T1000 (cell line): ENCODE data around the gene RFC4.

Source experiments
- DNase-seq: peaks from one replicate; lab custom pipeline; 2025; ENCODE audit warnings: mixed read lengths; lab: John Stamatoyannopoulos, UW

RFC4 gene

DNA sequence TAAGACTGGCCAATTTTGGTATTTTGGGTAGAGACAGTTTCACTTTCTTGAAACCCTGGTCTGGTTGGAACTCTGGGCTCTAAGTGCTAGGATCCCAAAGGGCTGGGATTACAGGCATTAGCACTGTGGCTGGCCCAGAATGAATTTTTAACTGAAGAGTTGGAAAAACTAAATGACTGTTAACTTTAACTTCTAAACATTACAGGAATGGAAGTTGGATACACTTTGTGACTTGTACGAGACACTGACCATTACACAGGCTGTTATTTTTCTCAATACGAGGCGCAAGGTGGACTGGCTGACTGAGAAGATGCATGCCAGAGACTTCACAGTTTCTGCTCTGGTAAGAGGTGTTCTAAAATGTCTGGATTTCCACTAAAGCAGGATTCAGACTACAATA, 19.4 kb downstream of the RFC4 start:
- DNase-seq, result no peak

DNA sequence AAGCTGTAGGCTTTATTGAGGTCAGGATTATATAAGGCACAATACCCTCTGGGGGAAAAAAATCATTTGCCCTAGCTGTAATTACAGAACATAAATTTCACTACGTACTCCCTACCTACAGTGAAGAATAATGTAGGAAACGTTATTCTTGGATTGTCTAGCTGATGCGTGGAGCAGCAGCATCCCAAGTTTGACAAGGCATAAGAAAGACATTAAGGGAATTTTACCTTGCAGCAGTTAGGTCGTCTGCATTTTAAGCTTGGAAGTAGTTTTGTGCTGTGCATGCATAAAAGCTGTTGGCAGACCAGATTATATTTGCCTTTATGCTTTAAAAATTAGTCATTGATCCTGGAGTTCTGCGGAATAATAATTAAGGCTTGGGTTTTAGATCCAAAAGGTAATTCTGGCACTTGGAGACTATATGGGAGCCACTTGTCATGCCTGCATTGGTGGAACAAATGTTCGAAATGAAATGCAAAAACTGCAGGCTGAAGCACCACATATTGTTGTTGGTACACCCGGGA, 20.7 kb downstream of the RFC4 start:
- DNase-seq, result no peak

DNA sequence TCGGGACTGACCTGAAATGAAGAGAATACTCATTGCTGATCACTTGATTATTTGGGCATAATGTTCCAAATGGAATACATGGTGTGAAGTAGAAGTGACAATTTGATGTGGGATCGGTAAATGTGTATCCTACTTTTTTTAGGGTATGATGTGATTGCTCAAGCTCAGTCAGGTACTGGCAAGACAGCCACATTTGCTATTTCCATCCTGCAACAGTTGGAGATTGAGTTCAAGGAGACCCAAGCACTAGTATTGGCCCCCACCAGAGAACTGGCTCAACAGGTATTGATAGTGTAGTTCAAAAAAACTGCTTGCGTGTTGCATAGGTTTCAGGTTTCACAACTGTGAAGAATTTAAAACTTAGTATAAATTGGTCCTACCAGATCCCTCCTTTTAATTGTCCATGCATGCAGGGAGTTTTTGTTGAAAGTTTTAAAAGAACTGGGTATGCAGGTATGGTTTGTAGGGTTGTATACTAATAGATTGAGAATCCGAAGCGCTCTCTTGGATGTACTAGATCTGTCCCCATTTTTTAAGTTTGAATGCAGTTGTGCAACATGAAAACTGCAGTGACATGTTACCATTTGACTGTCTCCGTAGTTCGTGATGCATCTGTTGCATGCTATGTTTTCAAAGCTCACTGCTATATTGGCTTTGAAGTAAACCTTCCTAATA, 21.3 kb downstream of the RFC4 start:
- no peak for DNase-seq

DNA sequence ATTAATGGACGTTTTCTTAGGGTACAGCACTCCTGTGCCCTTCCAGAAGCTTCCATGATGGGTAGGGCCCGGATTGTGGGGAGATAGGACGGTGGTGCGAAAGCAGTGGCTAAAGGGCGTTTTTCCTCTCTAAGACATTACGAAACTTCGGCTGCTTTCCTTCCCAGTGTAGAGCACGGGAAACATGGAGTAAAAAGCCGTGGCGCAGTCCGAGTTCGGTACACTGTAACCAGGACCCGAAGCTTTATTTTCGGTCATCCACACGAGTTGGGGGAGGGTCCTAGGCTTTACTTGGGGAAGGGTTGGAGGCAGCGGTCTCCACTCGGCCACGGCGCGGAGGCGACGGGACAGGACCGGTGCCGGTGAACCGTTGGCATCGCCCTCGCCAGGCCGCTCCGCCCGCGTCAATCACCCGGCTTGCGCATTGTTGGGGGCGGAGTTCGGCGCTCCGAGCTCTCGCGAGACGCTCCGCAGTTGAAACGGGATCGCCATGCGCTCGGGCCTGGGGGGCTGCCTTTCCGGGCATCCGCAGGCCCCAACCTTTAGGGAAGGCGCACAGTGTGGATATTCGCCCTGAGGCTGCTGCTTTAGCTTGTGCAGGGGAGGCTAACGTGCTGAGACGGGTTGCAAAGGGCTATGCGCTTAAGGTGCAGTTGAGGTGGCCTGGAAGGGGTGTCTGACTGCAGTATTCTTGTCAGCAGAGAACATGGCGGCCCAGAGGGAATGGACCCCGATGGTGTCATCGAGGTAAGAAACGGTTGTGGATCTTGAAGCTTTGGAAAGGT, 22.4 kb downstream of the RFC4 start:
- DNase-seq, result peak; percentile 76

DNA sequence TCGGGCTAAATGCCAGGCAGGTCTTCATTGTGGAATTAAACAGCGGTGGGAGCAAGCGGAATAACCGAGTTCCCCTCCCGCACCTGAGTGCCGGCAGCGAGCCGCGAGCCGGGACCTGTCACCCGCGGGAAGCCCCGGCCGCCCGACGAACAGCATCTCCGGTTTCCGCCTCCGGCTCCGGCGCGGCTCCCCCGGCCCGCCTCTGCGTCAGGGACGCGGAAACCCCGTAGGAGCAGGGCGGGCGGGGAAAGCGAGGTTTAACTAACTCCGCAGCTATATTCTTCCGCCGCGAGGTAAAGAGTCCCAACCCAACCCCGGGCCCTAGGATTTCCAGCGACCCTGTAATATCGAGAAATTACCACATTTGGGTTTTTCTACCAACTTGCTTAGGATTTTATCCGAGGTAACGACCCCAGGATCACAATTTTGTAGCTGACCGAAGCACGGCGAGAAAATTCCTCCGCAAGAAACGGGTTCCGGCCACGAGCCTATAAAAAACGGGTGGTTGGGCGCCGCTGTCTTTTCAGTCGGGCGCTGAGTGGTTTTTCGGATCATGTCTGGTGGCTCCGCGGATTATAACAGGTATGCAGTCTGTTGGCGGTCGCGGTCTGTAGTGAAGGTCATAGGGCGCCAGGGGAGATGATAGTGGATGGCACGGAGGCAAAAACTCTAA, 23.1 kb downstream of the RFC4 start, which contains the start of gene EIF4A2:
Gene EIF4A2, plus strand, starts transcription at position 520 of the 673 bp plus-strand sequence. Its CDS starts 34 bp downstream, at position 554.
- DNase-seq, result peak; percentile 89

DNA sequence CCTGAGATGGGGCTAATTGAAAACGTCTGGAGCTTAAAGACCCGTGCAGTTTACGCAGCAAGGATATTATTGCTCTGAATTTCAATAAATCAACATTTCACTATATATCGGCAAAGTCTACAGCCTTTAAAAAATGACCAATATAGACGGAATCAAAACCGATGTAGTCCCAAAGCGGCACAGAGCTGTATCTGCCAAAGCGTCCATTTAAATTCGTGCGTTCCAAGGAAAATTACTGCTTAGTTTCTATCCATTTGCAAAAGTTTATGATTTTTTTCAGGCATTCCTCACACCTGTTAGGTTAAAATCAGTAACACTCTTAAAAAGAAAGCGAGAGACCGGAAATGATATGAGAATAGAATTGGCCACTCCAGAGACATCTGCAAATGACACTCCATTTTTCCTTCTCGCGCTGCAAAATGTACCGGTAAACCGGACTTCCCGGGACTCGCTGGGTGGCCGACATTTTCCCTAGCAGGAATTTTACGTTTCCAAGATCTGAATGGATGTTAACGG, 23.7 kb downstream of the RFC4 start:
- no peak for DNase-seq

DNA sequence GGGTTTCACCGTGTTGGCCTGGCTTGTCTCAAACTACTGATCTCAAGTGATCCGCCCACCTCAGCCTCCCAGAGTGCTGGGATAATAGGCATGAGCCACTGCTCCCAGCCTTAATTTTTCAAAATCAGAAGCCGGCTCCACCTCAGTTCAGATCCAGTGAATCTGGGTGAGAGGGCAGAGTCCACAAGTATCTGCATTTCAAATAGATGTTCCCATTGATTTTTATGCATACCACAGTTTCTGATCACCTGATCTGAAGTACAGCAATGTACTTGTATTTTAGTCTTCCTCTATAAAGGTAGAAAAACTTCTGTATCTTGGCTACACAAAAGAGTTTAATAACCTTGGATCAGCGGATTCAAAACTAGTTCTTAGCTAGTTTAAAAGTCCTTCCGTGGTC, 27.1 kb downstream of the RFC4 start:
- DNase-seq, result no peak

DNA sequence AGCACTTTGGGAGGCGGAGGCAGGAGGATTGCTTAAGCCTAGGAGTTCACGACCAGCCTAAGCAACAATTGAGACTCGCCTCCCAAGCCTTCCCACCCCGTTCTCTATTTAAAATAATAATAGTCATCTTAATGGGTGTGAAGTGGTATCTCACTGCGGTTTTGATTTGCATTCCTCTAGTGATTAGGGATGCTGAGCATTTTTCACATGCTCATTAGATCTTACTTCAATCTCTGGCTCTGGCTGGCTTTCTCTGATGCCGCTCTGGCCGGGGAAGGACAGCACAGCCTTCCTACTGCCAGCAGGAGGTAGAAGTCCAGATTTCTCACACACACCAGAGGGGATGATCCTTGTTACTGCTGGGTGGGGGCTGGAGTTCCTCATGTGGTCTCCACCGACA, 30.3 kb downstream of the RFC4 start:
- no peak for DNase-seq

DNA sequence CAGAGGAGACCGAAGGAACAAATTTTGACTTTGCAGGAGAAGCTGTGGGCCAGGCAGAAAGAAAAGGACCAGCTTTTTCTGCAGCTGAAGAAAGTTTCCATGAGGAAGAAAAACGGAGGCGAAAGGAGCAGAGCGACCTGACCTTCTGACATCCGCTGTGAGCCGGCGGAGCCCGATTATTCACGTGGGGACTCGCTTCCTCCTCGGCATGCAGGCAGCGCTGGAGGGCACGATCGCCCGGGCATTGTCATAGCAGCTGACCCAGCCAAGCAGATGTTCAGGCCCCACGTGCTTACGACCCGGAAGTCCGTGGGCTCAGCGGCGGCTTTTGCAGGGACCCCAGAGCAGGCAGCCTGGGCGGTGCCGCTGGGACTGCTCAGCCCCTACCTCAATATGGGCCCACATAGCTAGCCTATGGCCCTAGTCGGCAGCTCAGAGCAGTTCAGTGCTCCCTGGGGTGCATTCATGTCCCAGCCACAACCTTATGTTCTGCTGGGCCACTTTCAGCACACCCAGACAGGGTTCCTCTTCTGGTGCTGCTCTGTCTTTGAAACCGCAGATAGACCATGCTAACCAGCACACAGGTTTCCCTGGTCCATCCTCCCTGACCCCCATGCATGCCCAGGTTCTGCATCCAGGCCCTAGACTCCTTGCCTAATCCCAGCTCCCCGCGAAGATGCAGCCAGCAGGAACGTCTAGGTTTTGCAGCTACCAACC, 33.4 kb downstream of the RFC4 start:
- no peak for DNase-seq

DNA sequence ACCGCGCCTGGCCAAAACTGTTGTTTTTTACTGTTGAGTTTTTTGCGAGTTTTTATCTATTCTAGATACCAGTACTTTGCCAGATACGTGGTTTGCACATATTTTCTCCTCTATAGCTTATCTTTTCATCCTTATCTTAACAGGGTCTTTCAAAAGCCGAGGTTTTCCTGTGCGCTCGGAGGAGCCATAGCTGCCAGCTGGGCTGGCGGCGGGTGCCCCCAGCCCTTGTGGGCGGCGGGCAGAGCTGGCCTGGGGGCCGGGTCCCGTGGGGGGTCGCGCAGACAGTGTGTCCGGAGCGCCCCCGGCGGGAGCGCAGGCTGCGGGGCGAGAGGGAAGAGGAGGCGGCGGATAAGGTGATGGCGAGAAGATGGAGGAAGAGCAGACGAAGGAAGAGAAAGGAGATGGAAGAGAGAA, 34.0 kb downstream of the RFC4 start:
- no peak for DNase-seq

DNA sequence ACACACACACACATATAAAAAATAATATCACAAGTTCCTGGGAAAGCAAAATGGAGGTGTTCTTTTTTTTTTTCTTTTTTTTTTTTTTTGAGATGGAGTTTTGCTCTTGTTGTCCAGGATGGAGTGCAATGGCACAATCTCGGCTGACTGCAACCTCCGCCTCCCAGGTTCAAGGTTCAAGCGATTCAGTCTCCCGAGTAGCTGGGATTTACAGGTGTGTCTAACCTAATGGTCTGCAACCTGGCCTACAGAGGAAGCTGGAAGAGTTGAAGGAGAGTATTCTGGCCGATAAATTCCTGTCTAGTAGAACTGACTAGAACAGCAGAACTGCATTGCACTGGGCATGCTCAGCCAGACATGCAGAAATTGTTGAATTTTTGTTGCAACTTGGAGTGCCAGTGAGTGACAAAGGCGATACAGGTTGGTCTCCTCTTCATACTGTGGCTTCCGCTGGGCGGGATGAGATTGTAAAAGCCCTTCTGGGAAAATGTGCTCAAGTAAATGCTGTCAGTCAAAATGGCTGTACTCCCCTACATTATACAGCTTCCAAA, 45.3 kb downstream of the RFC4 start:
- no peak for DNase-seq

DNA sequence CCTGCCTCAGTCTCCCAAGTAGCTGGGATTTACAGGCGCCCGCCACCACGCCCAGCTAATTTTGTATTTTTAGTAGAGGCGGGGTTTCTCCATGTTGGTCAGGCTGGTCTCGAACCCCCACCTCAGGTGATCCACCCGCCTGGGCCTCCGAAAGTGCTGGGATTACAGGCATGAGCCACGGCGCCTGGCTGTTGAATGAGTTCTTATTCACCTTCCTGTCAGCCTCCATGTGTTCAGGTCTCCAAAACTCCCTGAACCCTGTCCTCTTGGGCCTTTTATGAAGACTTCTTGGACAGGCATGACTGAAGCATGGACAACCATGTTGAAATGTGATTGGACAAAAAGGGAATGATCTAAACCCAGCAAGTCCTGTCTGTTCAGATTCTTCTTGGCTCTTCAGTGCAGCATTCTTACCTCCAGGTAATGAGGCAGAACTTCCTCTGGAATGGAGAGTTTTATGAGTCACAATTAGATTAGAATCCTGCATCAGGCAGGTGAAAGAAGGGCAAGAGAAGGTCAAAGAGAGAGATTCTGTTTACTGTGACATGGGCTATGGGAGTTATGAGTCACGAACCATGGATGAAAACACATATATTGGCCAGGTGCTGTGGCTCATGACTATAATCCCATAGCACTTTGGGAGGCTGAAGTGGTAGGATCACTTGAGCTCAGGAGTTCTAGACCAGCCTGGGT, 46.0 kb downstream of the RFC4 start:
- no peak for DNase-seq

DNA sequence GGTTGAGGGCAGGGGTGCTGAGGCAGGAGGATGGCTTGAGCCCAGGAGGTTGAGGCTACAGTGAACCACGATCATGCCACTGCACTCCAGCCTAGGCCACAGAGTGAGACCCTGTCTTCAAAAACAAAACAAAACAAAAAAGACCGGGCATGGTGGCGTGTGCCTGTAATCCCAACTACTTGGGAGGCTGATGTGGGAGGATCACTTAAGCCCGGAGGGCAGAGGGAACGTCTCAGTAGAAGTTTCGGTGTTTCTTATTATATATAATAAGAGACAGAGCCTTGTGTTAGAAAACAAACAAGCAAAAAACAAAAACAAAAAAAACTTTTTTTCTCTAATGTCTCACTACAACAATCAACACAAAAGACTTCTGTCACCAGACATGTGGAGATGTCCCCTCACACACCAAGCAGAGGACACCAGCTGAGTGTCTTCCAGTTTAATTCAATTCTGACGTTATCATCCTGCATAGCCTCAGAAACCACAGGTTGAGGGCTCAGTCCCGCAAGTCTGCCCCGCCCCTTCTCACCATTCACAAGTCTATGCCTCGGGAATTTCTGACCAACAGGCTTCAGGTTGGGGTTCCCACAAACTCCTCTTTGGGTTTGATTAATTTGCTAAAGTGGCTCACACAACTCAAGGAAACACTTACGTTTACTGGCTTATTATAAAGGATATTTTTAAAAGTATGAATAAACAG, 46.9 kb downstream of the RFC4 start:
- no peak for DNase-seq

DNA sequence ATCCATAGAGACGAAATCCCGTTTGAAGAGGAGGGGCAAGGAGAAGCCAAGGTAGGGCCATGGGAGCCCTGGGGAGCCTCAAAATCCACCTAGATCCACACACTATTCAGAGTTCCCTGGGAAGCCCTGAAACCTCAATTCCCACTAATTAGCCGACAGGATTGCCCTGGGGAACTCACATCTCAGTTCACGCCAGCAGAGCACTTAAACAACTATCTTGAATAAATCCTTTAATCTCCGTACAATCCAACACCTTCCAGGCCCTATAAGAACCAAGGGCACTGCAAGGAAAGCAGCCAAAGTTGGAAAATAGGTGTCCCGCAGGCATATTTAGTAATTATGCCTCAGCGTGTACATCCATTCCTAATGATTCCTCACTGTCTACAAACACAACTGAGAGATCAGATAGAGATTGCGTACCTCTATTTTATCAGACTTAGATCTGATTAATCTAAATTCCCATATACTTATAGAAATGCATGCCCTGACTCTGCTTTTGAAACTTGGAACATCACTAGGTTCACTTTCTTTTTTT, 48.5 kb downstream of the RFC4 start:
- no peak for DNase-seq

DNA sequence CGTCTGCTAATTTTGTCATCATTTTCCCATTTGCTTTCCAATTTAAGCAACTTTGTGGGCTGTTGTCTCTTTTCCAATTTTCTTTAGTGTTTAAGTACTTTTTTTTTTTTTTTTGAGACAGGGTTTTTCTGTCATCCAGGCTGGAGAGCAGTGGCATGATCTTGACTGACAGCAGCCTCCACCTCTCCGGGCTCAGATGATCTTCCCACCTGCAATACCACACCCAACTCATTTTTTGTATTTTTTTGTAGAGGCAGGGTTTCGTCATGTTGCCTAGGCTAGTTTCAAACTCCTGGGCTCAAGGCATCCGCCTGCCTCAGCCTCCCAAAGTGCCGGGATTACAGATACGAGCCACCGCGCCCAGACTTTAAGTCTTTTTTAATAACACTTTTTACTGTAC, 49.1 kb downstream of the RFC4 start:
- DNase-seq, result no peak

DNA sequence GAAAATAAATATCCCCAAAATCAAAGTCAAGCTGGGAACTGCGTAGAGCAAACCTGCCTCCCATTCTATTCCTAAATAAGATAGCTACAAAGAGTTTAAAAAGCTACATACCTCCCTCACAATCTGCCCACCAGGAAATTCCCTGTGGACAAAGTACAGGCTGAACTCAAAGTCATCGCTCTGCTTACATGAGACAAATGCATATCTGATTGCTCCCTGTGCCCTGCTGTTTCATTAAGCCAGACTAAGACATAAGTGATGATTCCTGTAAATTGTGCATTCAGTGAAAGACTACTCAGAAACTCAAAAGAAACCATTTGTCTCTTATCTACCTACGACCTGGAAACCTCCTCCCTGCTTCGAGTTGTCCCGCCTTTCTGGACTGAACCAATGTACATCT, 51.4 kb downstream of the RFC4 start:
- no peak for DNase-seq

DNA sequence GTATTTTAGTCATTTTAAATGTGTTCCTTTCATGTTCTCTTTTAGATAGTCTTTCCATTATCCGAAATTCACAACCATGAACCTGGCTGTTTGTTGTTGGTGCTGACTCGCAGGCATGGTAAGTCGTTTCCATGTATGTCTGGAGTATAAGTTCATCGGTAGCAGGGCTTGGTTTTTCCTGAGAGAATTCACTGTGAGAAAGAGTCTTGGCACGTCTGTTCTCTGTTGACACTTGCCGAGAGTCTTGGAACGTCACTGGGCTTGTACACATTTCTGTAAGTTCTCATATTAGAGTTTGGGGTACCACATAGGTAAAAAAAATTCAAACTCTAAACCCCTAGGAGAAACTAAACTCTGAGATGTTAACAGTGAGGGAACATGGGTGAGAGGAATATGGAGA, 52.3 kb downstream of the RFC4 start:
- DNase-seq, result no peak

DNA sequence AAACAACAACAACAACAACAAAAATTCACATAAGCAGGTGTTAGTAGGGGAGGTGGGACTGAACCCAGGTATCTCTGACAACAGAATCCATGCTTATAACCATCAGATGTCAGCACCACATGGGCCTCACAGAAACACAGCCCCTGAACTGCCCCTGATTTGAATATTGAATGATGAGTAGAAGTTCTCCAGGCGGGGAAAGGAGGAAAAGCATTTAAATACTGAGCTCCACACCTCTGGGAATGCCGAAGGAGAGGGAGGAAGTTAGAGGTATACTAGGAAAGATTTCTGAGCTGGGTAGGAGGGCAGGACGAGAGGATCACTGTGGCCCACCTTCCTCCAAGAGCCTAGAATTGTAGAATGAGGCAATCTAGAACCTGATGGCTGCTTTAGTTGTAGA, 54.8 kb downstream of the RFC4 start:
- no peak for DNase-seq

DNA sequence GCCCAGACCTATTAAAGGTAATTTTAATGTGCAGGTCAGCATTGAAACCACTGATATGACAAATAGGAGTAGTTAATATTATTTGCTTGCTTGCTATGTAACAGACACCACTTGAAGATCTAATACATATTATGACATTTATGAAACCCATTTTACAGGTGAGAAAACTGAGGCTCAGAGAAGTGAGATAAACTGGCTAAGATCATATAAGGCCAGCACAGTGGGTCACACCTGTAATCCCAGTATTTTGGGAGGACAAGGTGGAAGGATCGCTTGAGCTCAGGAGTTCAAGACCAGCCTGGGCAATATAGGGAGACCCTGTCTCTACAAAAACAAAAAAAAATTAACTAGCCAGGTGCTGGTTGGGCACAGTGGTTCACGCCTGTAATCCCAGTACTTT, 56.0 kb downstream of the RFC4 start:
- no peak for DNase-seq

DNA sequence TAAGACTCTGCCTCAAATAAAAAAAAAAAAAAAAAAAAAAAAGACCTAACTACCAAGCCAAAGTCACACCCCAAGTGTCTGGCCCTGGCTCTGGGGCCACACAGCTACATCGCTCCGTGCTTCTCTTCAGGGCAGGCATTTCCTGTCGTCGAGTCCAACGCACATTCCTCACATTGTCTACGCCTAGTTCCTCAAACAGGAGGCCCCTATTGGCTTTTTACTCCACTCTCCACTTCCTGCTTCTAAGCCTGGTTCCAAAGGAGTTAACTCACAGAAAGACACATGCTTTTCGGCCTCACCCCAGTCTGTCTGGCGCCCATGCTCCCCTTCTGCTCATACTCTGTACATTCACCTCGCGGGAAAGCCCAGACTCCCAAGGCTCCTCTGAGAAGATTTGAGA, 60.3 kb downstream of the RFC4 start:
- no peak for DNase-seq
